Astrocyte (in vitro differentiated cells and primary cell): ENCODE results near the gene IFIT1. TPM values are rescaled to one million over a fixed set of nuclear protein-coding genes. Genes with fewer than 3 reads are reported as not detected.

Experiments
- DNase-seq: peaks from one replicate; pipeline ENCODE4 v3.0.0-alpha.2; 2010; ENCODE audit warnings: low read depth
- FAIRE-seq: peaks from 2 replicates; lab custom pipeline; 2011; peaks lifted over from hg19 to GRCh38; lab: Jason Lieb, UNC
- H2AFZ ChIP-seq: 2 replicates; pipeline ENCODE4 v1.6.0; 2012; ENCODE audit warnings: low read depth, low read length, inconsistent platforms
- H3K27ac ChIP-seq: 2 replicates; pipeline ENCODE4 v1.5.1; 2011; ENCODE audit warnings: low read depth, low read length, inconsistent platforms
- H3K27me3 ChIP-seq: 2 replicates; pipeline ENCODE4 v1.6.0; 2011; ENCODE audit warnings: low read length, inconsistent platforms; ENCODE audit not compliant: insufficient read depth
- H3K36me3 ChIP-seq: 2 replicates; pipeline ENCODE4 v1.5.1; 2011; ENCODE audit warnings: low read length, inconsistent platforms; ENCODE audit not compliant: insufficient read depth
- H3K4me1 ChIP-seq: 2 replicates; pipeline ENCODE4 v1.5.1; 2011; ENCODE audit warnings: low read length, inconsistent platforms; ENCODE audit not compliant: insufficient read depth
- H3K4me2 ChIP-seq: 2 replicates; pipeline ENCODE4 v1.6.0; 2012; ENCODE audit warnings: low read length, inconsistent platforms
- H3K4me3 ChIP-seq: 2 replicates; pipeline ENCODE4 v1.5.1; 2011; ENCODE audit warnings: low read depth, mild to moderate bottlenecking, low read length, inconsistent platforms; ENCODE audit not compliant: insufficient read depth
- H3K79me2 ChIP-seq: 2 replicates; pipeline ENCODE4 v1.6.0; 2012; ENCODE audit warnings: mild to moderate bottlenecking, low read length, inconsistent platforms; ENCODE audit not compliant: insufficient read depth
- H3K9ac ChIP-seq: 2 replicates; pipeline ENCODE4 v1.6.0; 2012; ENCODE audit warnings: mild to moderate bottlenecking, low read length, inconsistent platforms
- H3K9me3 ChIP-seq: 2 replicates; pipeline ENCODE4 v1.5.1; 2012; ENCODE audit warnings: low read depth, mild to moderate bottlenecking, low read length, inconsistent platforms; ENCODE audit not compliant: insufficient read depth
- H4K20me1 ChIP-seq: 2 replicates; pipeline ENCODE4 v1.6.0; 2012; ENCODE audit warnings: low read length, inconsistent platforms; ENCODE audit not compliant: insufficient read depth
- H3K27ac Mint-ChIP-seq: one replicate; pipeline ENCODE4 v1.8.0; 2021; ENCODE audit warnings: mild to moderate bottlenecking, mixed read lengths; ENCODE audit not compliant: unreplicated experiment
- H3K27me3 Mint-ChIP-seq: one replicate; pipeline ENCODE4 v1.8.0; 2021; ENCODE audit warnings: low read depth, mixed read lengths; ENCODE audit not compliant: unreplicated experiment
- H3K36me3 Mint-ChIP-seq: one replicate; pipeline ENCODE4 v1.8.0; 2021; ENCODE audit warnings: low read depth, mixed read lengths; ENCODE audit not compliant: unreplicated experiment
- H3K4me1 Mint-ChIP-seq: one replicate; pipeline ENCODE4 v1.8.0; 2021; ENCODE audit warnings: low read depth, mixed read lengths; ENCODE audit not compliant: unreplicated experiment
- H3K4me3 Mint-ChIP-seq: one replicate; pipeline ENCODE4 v1.8.0; 2021; ENCODE audit warnings: mild to moderate bottlenecking, moderate library complexity, mixed read lengths; ENCODE audit not compliant: unreplicated experiment
- H3K9me3 Mint-ChIP-seq: one replicate; pipeline ENCODE4 v1.8.0; 2021; ENCODE audit warnings: mild to moderate bottlenecking, mixed read lengths; ENCODE audit not compliant: unreplicated experiment
- EZH2 ChIP-seq: IDR thresholded peaks from 2 replicates; pipeline ENCODE4 v1.6.1; 2012; ENCODE audit warnings: mild to moderate bottlenecking, low read length, inconsistent platforms; ENCODE audit not compliant: insufficient read depth
- total RNA-seq: library from RNA; stranded (reverse); gene quantifications from 2 replicates; pipeline ENCODE4 v1.2.1, GENCODE V29; 2021
- TF ChIP-seq, protein P1 (sequence below): IDR thresholded peaks from 2 replicates; pipeline ENCODE4 v1.5.1; 2011; ENCODE audit warnings: low read depth, mild to moderate bottlenecking, inconsistent platforms, low read length, moderate library complexity; ENCODE audit not compliant: insufficient read depth

The IFIT1 gene
- total RNA-seq, 1 donor from 2014 or later = 335 TPM

DNA sequence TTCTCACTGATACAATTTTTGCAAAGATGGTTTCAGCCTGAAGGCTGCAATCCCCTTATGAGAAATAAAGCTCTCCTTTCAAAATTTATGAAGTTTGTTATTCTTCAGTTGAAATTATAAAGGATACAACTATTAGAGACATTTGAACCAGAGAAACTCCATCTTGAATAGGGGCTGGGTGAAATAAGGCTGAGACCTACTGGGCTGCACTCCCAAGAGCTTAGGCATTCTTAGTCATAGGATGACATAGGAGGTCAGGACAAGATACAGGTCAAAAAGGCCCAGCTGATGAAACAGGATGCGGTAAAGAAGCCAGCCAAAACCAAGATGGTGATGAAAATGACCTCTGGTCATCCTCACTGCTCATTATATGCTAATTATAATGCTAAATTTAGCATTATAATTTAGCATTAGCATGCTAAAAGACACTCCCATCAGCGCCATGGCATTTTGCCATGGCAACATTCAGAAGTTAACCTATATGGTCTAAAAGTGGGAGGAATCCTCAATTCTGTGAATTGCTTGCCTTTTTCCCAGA lies 37.0 kb upstream of the IFIT1 start:
- Mint-ChIP-seq H3K9me3 (no peaks in the 10 kb centered on the region), H3K27me3 (no peaks in the 10 kb centered on the region), H3K4me1 (peaks cover 30% of the 10 kb centered on the region), H3K4me3 (no peak overlapping the region), H3K27ac (no peak overlapping the region), H3K36me3 (no peaks in the 10 kb centered on the region)
- DNase-seq = peak; percentile 59
- no peak overlapping the region for H3K9ac ChIP-seq
- no peaks in the 10 kb centered on the region for H3K9me3 ChIP-seq
- H3K4me2 ChIP-seq = no peak overlapping the region
- no peak overlapping the region for H3K4me3 ChIP-seq
- no peaks in the 10 kb centered on the region for H3K36me3 ChIP-seq
- no peaks in the 10 kb centered on the region for H3K27me3 ChIP-seq
- no peak overlapping the region for H2AFZ ChIP-seq
- no peak for FAIRE-seq
- no peak for TF ChIP-seq EZH2
- TF ChIP-seq, protein P1, sequence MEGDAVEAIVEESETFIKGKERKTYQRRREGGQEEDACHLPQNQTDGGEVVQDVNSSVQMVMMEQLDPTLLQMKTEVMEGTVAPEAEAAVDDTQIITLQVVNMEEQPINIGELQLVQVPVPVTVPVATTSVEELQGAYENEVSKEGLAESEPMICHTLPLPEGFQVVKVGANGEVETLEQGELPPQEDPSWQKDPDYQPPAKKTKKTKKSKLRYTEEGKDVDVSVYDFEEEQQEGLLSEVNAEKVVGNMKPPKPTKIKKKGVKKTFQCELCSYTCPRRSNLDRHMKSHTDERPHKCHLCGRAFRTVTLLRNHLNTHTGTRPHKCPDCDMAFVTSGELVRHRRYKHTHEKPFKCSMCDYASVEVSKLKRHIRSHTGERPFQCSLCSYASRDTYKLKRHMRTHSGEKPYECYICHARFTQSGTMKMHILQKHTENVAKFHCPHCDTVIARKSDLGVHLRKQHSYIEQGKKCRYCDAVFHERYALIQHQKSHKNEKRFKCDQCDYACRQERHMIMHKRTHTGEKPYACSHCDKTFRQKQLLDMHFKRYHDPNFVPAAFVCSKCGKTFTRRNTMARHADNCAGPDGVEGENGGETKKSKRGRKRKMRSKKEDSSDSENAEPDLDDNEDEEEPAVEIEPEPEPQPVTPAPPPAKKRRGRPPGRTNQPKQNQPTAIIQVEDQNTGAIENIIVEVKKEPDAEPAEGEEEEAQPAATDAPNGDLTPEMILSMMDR = no peak
- H4K20me1 ChIP-seq = no peaks in the 10 kb centered on the region
- no peaks in the 10 kb centered on the region for H3K79me2 ChIP-seq
- H3K27ac ChIP-seq = no peak overlapping the region
- peaks cover 30% of the 10 kb centered on the region for H3K4me1 ChIP-seq

GRCh38 chr10:89357096-89357495 lies 35.3 kb upstream of the IFIT1 start:
- H3K9me3 ChIP-seq = no peaks in the 10 kb centered on the region
- Mint-ChIP-seq H3K4me3 (no peak overlapping the region), H3K36me3 (no peaks in the 10 kb centered on the region), H3K27ac (no peak overlapping the region), H3K27me3 (peaks cover 2% of the 10 kb centered on the region), H3K4me1 (peaks cover 17% of the 10 kb centered on the region), H3K9me3 (no peaks in the 10 kb centered on the region)
- no peaks in the 10 kb centered on the region for H4K20me1 ChIP-seq
- no peaks in the 10 kb centered on the region for H3K36me3 ChIP-seq
- no peak overlapping the region for H3K9ac ChIP-seq
- H3K79me2 ChIP-seq = no peaks in the 10 kb centered on the region
- H3K27ac ChIP-seq = no peak overlapping the region
- TF ChIP-seq, protein P1 = no peak
- no peak for TF ChIP-seq EZH2
- H2AFZ ChIP-seq = no peak overlapping the region
- no peaks in the 10 kb centered on the region for H3K27me3 ChIP-seq
- peaks cover 13% of the 10 kb centered on the region for H3K4me1 ChIP-seq
- H3K4me2 ChIP-seq = no peak overlapping the region
- FAIRE-seq (no peak), DNase-seq (no peak)
- H3K4me3 ChIP-seq = no peak overlapping the region

DNA sequence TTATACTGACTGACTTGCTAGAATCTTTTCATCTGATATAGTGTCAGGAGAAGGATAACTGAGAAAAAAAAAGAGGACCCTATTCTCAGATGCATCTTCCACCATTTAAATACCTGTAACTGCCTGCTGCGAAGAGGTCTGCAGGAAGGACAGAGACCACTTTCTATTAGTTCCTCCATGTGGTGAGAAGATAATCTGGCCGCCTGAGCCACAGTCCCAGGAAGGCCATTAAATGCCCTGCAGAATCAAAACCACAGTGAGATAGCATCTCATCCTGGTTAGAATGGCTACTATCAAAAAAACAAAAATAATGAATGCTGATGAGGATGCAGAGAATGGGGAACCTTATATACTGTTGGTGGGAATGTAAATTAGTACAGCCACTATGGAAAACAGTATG lies 34.4 kb upstream of the IFIT1 start:
- Histone ChIP-seq H3K4me1 (peaks cover 5% of the 10 kb centered on the region), H3K27me3 (no peaks in the 10 kb centered on the region), H3K36me3 (no peaks in the 10 kb centered on the region), H2AFZ (no peak overlapping the region), H3K9me3 (no peaks in the 10 kb centered on the region), H3K4me3 (no peak overlapping the region), H4K20me1 (no peaks in the 10 kb centered on the region), H3K9ac (no peak overlapping the region), H3K4me2 (no peak overlapping the region), H3K79me2 (no peaks in the 10 kb centered on the region), H3K27ac (no peak overlapping the region)
- no peaks in the 10 kb centered on the region for H3K9me3 Mint-ChIP-seq
- FAIRE-seq (no peak), DNase-seq (no peak)
- peaks cover 2% of the 10 kb centered on the region for H3K27me3 Mint-ChIP-seq
- H3K27ac Mint-ChIP-seq = no peak overlapping the region
- TF ChIP-seq, protein P1 = no peak
- no peaks in the 10 kb centered on the region for H3K36me3 Mint-ChIP-seq
- no peak overlapping the region for H3K4me3 Mint-ChIP-seq
- peaks cover 9% of the 10 kb centered on the region for H3K4me1 Mint-ChIP-seq
